ENCODE results near the gene UBA3.

DNA sequence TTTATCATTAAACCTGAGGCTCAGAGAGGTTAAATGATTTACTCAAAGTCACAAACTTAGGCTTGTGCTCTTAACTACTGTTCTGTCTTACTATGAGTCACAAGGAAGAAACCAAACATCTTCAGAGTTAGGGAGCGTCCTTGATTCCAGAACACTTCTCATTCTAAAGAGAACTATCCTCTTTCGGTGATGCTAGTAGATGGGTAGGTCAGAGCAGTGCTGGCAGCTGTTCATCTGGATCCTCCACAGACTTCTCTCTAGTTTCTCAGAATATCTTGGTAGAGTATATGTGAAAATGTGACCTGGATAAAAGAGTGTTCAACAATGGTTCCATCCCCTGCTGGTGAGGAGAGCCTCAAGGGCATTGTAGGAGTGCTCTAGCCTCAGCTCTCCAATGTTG lies 7.9 kb upstream of the UBA3 start:
- TF ChIP-seq, protein P1, sequence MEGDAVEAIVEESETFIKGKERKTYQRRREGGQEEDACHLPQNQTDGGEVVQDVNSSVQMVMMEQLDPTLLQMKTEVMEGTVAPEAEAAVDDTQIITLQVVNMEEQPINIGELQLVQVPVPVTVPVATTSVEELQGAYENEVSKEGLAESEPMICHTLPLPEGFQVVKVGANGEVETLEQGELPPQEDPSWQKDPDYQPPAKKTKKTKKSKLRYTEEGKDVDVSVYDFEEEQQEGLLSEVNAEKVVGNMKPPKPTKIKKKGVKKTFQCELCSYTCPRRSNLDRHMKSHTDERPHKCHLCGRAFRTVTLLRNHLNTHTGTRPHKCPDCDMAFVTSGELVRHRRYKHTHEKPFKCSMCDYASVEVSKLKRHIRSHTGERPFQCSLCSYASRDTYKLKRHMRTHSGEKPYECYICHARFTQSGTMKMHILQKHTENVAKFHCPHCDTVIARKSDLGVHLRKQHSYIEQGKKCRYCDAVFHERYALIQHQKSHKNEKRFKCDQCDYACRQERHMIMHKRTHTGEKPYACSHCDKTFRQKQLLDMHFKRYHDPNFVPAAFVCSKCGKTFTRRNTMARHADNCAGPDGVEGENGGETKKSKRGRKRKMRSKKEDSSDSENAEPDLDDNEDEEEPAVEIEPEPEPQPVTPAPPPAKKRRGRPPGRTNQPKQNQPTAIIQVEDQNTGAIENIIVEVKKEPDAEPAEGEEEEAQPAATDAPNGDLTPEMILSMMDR (IDR thresholded peaks at IDR 0.05; ENCODE audit: insufficient read depth, low read length, poor library complexity, severe bottlenecking): no peak
- no peak for TF ChIP-seq EZH2phosphoT487 (conservative IDR thresholded peaks at IDR 0.05; ENCODE audit: low read length)

All from SU-DHL-6 (cell line).